Measurements from ENCODE around the gene FARP2.
"Not testable (repeated sequence)": the region's sequence is repeated elsewhere in the genome, so short reads cannot be mapped to it uniquely, and the experiment has no call there.

FARP2 gene

GRCh38 chr2:241445426-241445825, 89.3 kb downstream of the FARP2 start:
- Histone ChIP-seq H3K4me3 (ENCODE audit: low read length, poor library complexity, severe bottlenecking) (no peak overlapping the region), H3K27me3 (ENCODE audit: insufficient read depth, low read length, poor library complexity, severe bottlenecking) (peaks cover 47% of the 10 kb centered on the region), H3K79me2 (ENCODE audit: insufficient read depth, low read length) (no peaks in the 10 kb centered on the region), H3K36me3 (ENCODE audit: insufficient read depth, low read length) (peaks cover 7% of the 10 kb centered on the region; the same call in 1 of the 2 replicates), H3F3A (ENCODE audit: low read depth) (no peaks in the 10 kb centered on the region), H3K4me2 (ENCODE audit: low read depth, low read length, poor library complexity, severe bottlenecking) (no peak overlapping the region), H2AFZ (ENCODE audit: low read length) (no peak overlapping the region), H3K9me3 (ENCODE audit: insufficient read depth, low read depth, low read length) (no peaks in the 10 kb centered on the region), H3K9ac (ENCODE audit: low read depth, low read length, poor library complexity, severe bottlenecking) (no peak overlapping the region), H3K4me1 (ENCODE audit: insufficient read depth, low read length, poor library complexity, severe bottlenecking) (peaks cover 2% of the 10 kb centered on the region), H3K9me2 (replicated peaks; ENCODE audit: low read depth, low read length) (no peaks in the 10 kb centered on the region), H4K20me1 (ENCODE audit: insufficient read depth, low read length, poor library complexity, severe bottlenecking) (peaks cover 35% of the 10 kb centered on the region)
- TF ChIP-seq CTCF (conservative IDR thresholded peaks at IDR 0.05; ENCODE audit: low read length) (no peak), EZH2phosphoT487 (IDR thresholded peaks at IDR 0.05; ENCODE audit: borderline replicate concordance) (no peak)

- not testable (repeated sequence) for H2AFZ ChIP-seq (ENCODE audit: low read length); H3K79me2 ChIP-seq (ENCODE audit: insufficient read depth, low read length); H3K4me2 ChIP-seq (ENCODE audit: low read depth, low read length, poor library complexity, severe bottlenecking); H3K4me1 ChIP-seq (ENCODE audit: insufficient read depth, low read length, poor library complexity, severe bottlenecking); H3K9ac ChIP-seq (ENCODE audit: low read depth, low read length, poor library complexity, severe bottlenecking); H3K36me3 ChIP-seq (ENCODE audit: insufficient read depth, low read length); H3F3A ChIP-seq (ENCODE audit: low read depth); H3K4me3 ChIP-seq (ENCODE audit: low read length, poor library complexity, severe bottlenecking); H3K9me3 ChIP-seq (ENCODE audit: insufficient read depth, low read depth, low read length); H3K9me2 ChIP-seq (replicated peaks; ENCODE audit: low read depth, low read length)
- Histone ChIP-seq H4K20me1 (ENCODE audit: insufficient read depth, low read length, poor library complexity, severe bottlenecking) (peaks cover 13% of the 10 kb centered on the region), H3K27me3 (ENCODE audit: insufficient read depth, low read length, poor library complexity, severe bottlenecking) (peaks cover 42% of the 10 kb centered on the region)
Measured at GRCh38 chr2:241450092-241450491, 94.0 kb downstream of the FARP2 start.

- no peak overlapping the region for H2AFZ ChIP-seq (ENCODE audit: low read length)
- H3K4me2 ChIP-seq (ENCODE audit: low read depth, low read length, poor library complexity, severe bottlenecking) = no peak overlapping the region
- no peaks in the 10 kb centered on the region for H3F3A ChIP-seq (ENCODE audit: low read depth)
- H3K4me1 ChIP-seq (ENCODE audit: insufficient read depth, low read length, poor library complexity, severe bottlenecking) = no peaks in the 10 kb centered on the region
- TF ChIP-seq CTCF (conservative IDR thresholded peaks at IDR 0.05; ENCODE audit: low read length) = no peak
- TF ChIP-seq EZH2phosphoT487 (IDR thresholded peaks at IDR 0.05; ENCODE audit: borderline replicate concordance) = no peak
- no peaks in the 10 kb centered on the region for H3K9me2 ChIP-seq (replicated peaks; ENCODE audit: low read depth, low read length)
- H4K20me1 ChIP-seq (ENCODE audit: insufficient read depth, low read length, poor library complexity, severe bottlenecking) = peaks cover 8% of the 10 kb centered on the region
- no peak overlapping the region for H3K4me3 ChIP-seq (ENCODE audit: low read length, poor library complexity, severe bottlenecking)
- H3K36me3 ChIP-seq (ENCODE audit: insufficient read depth, low read length) = no peaks in the 10 kb centered on the region
- no peaks in the 10 kb centered on the region for H3K79me2 ChIP-seq (ENCODE audit: insufficient read depth, low read length)
- peaks cover 23% of the 10 kb centered on the region for H3K27me3 ChIP-seq (ENCODE audit: insufficient read depth, low read length, poor library complexity, severe bottlenecking)
- H3K9ac ChIP-seq (ENCODE audit: low read depth, low read length, poor library complexity, severe bottlenecking) = no peak overlapping the region
- H3K9me3 ChIP-seq (ENCODE audit: insufficient read depth, low read depth, low read length) = no peaks in the 10 kb centered on the region
Measured at GRCh38 chr2:241451840-241452506, 95.9 kb downstream of the FARP2 start.

- not testable (repeated sequence) for H3F3A ChIP-seq (ENCODE audit: low read depth); H2AFZ ChIP-seq (ENCODE audit: low read length); H3K36me3 ChIP-seq (ENCODE audit: insufficient read depth, low read length); H3K4me3 ChIP-seq (ENCODE audit: low read length, poor library complexity, severe bottlenecking); H3K9ac ChIP-seq (ENCODE audit: low read depth, low read length, poor library complexity, severe bottlenecking); H3K9me2 ChIP-seq (replicated peaks; ENCODE audit: low read depth, low read length); H3K79me2 ChIP-seq (ENCODE audit: insufficient read depth, low read length); H3K4me1 ChIP-seq (ENCODE audit: insufficient read depth, low read length, poor library complexity, severe bottlenecking); H4K20me1 ChIP-seq (ENCODE audit: insufficient read depth, low read length, poor library complexity, severe bottlenecking); H3K27me3 ChIP-seq (ENCODE audit: insufficient read depth, low read length, poor library complexity, severe bottlenecking); H3K9me3 ChIP-seq (ENCODE audit: insufficient read depth, low read depth, low read length); H3K4me2 ChIP-seq (ENCODE audit: low read depth, low read length, poor library complexity, severe bottlenecking)
Measured at GRCh38 chr2:241453919-241454318, 97.8 kb downstream of the FARP2 start.

All from Loucy (cell line).